HEK293T (cell line): ENCODE data around the gene ECD.

Experiments
- ELF4 ChIP-seq: fragments of 450-650 bp; IDR thresholded peaks from 2 replicates; pipeline ENCODE4 v1.6.1; 2017; ENCODE audit warnings: antibody characterized with exemption
- FOXK2 ChIP-seq: fragments of 450-650 bp; IDR thresholded peaks from 2 replicates; pipeline ENCODE4 v1.6.1; 2016; ENCODE audit warnings: mild to moderate bottlenecking
- LEF1 ChIP-seq: fragments of 450-650 bp; IDR thresholded peaks from 2 replicates; pipeline ENCODE4 v1.6.1; 2017; ENCODE audit warnings: mild to moderate bottlenecking, borderline replicate concordance
- SP1 ChIP-seq: fragments of 450-650 bp; IDR thresholded peaks from 2 replicates; pipeline ENCODE4 v1.6.1; 2017
- ZNF384 ChIP-seq: fragments of 450-650 bp; IDR thresholded peaks from 2 replicates; pipeline ENCODE4 v1.6.1; 2016

DNA sequence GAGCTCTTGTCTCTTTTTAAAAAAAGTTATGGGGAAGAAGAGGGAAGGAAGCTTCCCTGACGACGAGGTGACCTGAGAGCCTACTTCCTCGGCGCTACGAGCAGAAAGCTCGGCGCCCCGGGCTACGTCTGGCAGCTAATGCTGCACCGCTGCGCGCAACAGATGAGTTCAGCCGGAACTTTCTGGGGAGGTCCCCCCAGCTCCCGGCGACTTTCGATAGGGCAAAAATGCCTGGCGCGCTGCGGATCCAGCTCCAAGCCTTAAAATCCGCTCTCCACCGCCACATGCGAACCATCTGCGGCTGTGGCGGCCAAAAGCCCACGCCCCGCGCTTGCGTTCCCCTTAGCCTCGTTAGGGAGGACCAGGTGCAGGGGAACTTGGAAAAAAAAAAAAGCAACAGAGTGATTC is 71.8 kb downstream of the ECD start:
- TF ChIP-seq FOXK2 (no peak), LEF1 (no peak), SP1 (no peak), ELF4 (no peak), ZNF384 (no peak)
